ENCODE data around the gene CNTNAP4. TPM values are rescaled to one million over a fixed set of nuclear protein-coding genes. Genes with fewer than 3 reads are reported as not detected.

Gene CNTNAP4
- total and polyA plus RNA-seq, 2 donors = 0.16 to 10.9 TPM

DNA sequence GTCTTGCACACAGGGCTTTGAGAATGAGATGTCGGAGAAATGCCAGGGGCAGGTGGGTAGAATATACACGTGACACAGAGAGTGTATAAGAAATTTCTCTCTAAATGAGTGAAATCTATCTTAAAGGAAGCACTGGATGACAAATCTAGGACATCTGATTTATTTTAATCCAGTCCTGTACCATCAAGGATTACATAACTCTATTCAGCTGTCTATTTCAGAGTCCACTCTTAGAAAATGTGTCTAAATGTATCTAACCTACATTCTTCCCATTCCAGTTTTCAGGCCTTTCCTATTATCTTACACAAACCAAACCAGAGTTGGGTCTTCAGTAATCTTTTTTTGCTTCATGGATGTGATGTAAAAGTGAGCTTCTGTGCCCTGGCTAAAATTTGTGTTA lies 181.9 kb downstream of the CNTNAP4 start:
- WGBS = 70% methylated on average over 2 of the region's 2 CpGs
- Histone ChIP-seq H3K4me3 (ENCODE audit: low read depth, low read length) (no peak overlapping the region), H3K36me3 (ENCODE audit: insufficient read depth) (no peaks in the 10 kb centered on the region), H3K4me1 (ENCODE audit: insufficient read depth) (no peaks in the 10 kb centered on the region), H3K27ac (ENCODE audit: low read depth) (no peak overlapping the region)
- DNase-seq (ENCODE audit: extremely low spot score) = no peak

- H3K27ac ChIP-seq (ENCODE audit: low read depth) = no peak overlapping the region
- no peak overlapping the region for H3K4me3 ChIP-seq (ENCODE audit: low read depth, low read length)
- H3K4me1 ChIP-seq (ENCODE audit: insufficient read depth) = no peaks in the 10 kb centered on the region
- DNase-seq (ENCODE audit: extremely low spot score) = no peak
- WGBS = 78% methylated on average over 8 of the region's 8 CpGs
- H3K36me3 ChIP-seq (ENCODE audit: insufficient read depth) = no peaks in the 10 kb centered on the region
These were observed 184.6 kb downstream of the CNTNAP4 start for GRCh38 chr16:76461836-76462235.

GRCh38 chr16:76464955-76465620 lies 187.9 kb downstream of the CNTNAP4 start:
- Histone ChIP-seq H3K27ac (ENCODE audit: low read depth) (no peak overlapping the region), H3K4me1 (ENCODE audit: insufficient read depth) (no peaks in the 10 kb centered on the region), H3K4me3 (ENCODE audit: low read depth, low read length) (no peak overlapping the region), H3K36me3 (ENCODE audit: insufficient read depth) (peaks cover 2% of the 10 kb centered on the region)
- WGBS = 86% methylated on average over 3 of the region's 3 CpGs
- no peak for DNase-seq (ENCODE audit: extremely low spot score)

DNA sequence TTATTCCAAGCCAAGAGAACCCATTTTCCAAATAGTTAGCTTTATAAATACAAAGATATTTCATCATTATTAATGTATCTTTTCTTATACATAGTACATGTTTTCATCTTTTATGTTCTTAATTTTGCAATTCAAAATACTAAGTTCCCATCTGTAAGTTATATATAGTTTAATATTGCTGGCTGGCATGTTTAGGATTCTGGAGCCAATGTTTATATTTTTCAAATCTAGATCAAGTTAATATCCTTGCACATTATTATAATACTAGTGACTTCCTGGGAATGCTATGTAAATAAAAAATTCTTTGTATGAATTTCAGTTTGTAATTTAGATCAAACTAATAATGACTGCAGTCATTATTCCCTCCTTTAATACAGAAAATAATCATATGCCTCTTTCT lies 189.7 kb downstream of the CNTNAP4 start:
- no peaks in the 10 kb centered on the region for H3K4me1 ChIP-seq (ENCODE audit: insufficient read depth)
- no peak for DNase-seq (ENCODE audit: extremely low spot score)
- H3K36me3 ChIP-seq (ENCODE audit: insufficient read depth) = peaks cover 2% of the 10 kb centered on the region
- H3K27ac ChIP-seq (ENCODE audit: low read depth) = no peak overlapping the region
- no peak overlapping the region for H3K4me3 ChIP-seq (ENCODE audit: low read depth, low read length)

DNA sequence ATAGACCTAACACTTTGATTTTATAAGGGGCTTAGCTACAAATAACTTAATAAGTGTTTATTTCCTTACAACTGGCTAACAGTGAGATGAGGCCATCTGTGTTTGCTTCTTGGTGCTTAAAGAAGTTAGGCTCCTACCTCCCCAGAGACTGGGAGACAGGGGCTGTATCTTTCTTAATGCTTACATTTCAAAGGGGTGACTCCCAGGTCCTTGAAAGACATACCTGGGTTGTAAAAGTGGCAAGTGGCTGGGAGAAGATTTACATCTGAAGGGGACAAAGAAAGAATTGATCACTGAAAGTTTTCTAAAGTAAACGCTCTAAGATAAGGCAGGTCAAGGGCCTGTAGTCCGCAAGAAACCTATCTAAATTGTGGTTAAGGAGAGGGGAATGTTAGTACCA lies 196.8 kb downstream of the CNTNAP4 start:
- H3K4me1 ChIP-seq (ENCODE audit: insufficient read depth) = no peaks in the 10 kb centered on the region
- DNase-seq (ENCODE audit: extremely low spot score) = no peak
- 68% methylated on average over 2 of the region's 2 CpGs for WGBS

DNA sequence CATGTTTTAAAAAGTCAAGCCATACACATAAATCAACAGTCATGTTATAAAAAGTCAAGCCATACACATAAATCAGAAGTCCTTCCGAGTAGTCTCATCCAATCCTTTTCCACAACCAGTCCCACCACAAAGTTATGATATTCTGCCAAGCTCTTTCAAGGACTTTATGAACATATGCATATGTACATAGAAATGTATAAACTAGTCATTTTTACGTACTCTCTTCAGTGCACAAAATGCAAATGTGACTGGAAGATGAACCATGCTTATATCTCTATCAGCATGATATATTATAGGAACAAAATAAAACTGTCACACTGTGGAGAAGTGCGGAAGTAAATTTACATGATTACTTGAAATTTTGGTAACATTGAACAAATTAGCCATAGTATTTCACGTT lies 200.9 kb downstream of the CNTNAP4 start:
- Histone ChIP-seq H3K4me1 (ENCODE audit: insufficient read depth) (no peaks in the 10 kb centered on the region), H3K27ac (ENCODE audit: low read depth) (no peak overlapping the region), H3K4me3 (ENCODE audit: low read depth, low read length) (no peak overlapping the region), H3K36me3 (ENCODE audit: insufficient read depth) (no peaks in the 10 kb centered on the region)
- 53% methylated on average over 4 of the region's 4 CpGs for WGBS
- DNase-seq (ENCODE audit: extremely low spot score) = no peak

More for the DNA sequence above, 196.8 kb downstream of the CNTNAP4 start:
- Histone ChIP-seq H3K36me3 (ENCODE audit: insufficient read depth) (no peaks in the 10 kb centered on the region), H3K27ac (ENCODE audit: low read depth) (no peak overlapping the region), H3K4me3 (ENCODE audit: low read depth, low read length) (no peak overlapping the region)

GRCh38 chr16:76483307-76483909 lies 206.2 kb downstream of the CNTNAP4 start:
- Histone ChIP-seq H3K27ac (ENCODE audit: low read depth) (no peak overlapping the region), H3K36me3 (ENCODE audit: insufficient read depth) (no peaks in the 10 kb centered on the region), H3K4me1 (ENCODE audit: insufficient read depth) (no peaks in the 10 kb centered on the region), H3K4me3 (ENCODE audit: low read depth, low read length) (no peak overlapping the region)
- WGBS = 81% methylated on average over 8 of the region's 8 CpGs
- no peak for DNase-seq (ENCODE audit: extremely low spot score)

DNA sequence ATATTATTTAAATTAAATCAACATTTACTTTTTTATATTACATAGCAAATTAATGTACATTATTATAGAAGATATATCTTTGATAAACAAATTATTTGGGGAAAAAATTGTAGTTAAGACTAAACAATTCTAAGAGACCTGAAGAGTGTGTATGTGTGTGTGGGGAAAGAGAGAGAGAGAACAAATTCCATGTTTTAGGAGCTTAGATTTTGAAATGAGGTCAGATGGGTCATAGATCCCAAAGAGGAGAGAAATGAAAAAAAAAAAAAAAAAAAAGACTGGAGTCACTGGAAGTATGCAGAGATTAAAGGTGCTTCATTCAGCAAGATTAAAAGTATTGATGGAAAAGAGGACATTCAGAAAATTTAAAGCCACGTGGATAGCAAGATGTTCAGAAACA lies 206.8 kb downstream of the CNTNAP4 start:
- Histone ChIP-seq H3K4me1 (ENCODE audit: insufficient read depth) (no peaks in the 10 kb centered on the region), H3K4me3 (ENCODE audit: low read depth, low read length) (no peak overlapping the region), H3K27ac (ENCODE audit: low read depth) (no peak overlapping the region), H3K36me3 (ENCODE audit: insufficient read depth) (no peaks in the 10 kb centered on the region)
- WGBS = 66% methylated on average over 1 of the region's 1 CpG
- DNase-seq (ENCODE audit: extremely low spot score) = no peak

- Histone ChIP-seq H3K36me3 (ENCODE audit: insufficient read depth) (no peaks in the 10 kb centered on the region), H3K27ac (ENCODE audit: low read depth) (no peak overlapping the region), H3K4me3 (ENCODE audit: low read depth, low read length) (no peak overlapping the region), H3K4me1 (ENCODE audit: insufficient read depth) (no peaks in the 10 kb centered on the region)
- 88% methylated on average over 1 of the region's 1 CpG for WGBS
- no peak for DNase-seq (ENCODE audit: extremely low spot score)
These were observed 209.5 kb downstream of the CNTNAP4 start for GRCh38 chr16:76486740-76487139.

GRCh38 chr16:76487411-76488064 lies 210.3 kb downstream of the CNTNAP4 start:
- WGBS = 58% methylated on average over 6 of the region's 6 CpGs
- no peak overlapping the region for H3K27ac ChIP-seq (ENCODE audit: low read depth)
- DNase-seq (ENCODE audit: extremely low spot score) = no peak
- no peak overlapping the region for H3K4me3 ChIP-seq (ENCODE audit: low read depth, low read length)
- H3K36me3 ChIP-seq (ENCODE audit: insufficient read depth) = no peaks in the 10 kb centered on the region
- no peaks in the 10 kb centered on the region for H3K4me1 ChIP-seq (ENCODE audit: insufficient read depth)

- Histone ChIP-seq H3K27ac (ENCODE audit: low read depth) (no peak overlapping the region), H3K4me3 (ENCODE audit: low read depth, low read length) (no peak overlapping the region), H3K4me1 (ENCODE audit: insufficient read depth) (no peaks in the 10 kb centered on the region), H3K36me3 (ENCODE audit: insufficient read depth) (no peaks in the 10 kb centered on the region)
- 86% methylated on average over 5 of the region's 5 CpGs for WGBS
- no peak for DNase-seq (ENCODE audit: extremely low spot score)
These were observed 210.8 kb downstream of the CNTNAP4 start for GRCh38 chr16:76488065-76488417.

GRCh38 chr16:76490036-76490639 lies 212.9 kb downstream of the CNTNAP4 start:
- Histone ChIP-seq H3K27ac (ENCODE audit: low read depth) (no peak overlapping the region), H3K4me1 (ENCODE audit: insufficient read depth) (no peaks in the 10 kb centered on the region), H3K36me3 (ENCODE audit: insufficient read depth) (no peaks in the 10 kb centered on the region), H3K4me3 (ENCODE audit: low read depth, low read length) (no peak overlapping the region)
- DNase-seq (ENCODE audit: extremely low spot score) = no peak
- 36% methylated on average over 3 of the region's 3 CpGs for WGBS

DNA sequence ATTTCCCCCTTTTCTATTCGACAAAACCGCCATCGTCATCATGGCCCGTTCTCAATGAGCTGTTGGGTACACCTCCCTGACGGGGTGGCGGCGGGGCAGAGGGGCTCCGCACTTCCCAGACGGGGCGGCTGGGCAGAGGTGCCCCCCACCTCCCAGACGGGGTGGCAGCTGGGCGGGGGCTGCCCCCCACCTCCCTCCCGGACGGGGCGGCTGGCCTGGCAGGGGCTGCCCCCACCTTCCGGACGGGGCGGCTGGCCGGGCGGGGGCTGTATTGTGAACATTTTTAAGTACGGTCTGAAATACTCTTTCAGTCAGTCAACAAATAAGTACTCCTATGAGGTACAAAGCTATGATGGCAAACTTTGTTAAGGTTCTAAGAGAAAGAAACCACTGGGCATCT lies 222.8 kb downstream of the CNTNAP4 start:
- no peaks in the 10 kb centered on the region for H3K4me1 ChIP-seq (ENCODE audit: insufficient read depth)
- H3K27ac ChIP-seq (ENCODE audit: low read depth) = no peak overlapping the region
- no peak overlapping the region for H3K4me3 ChIP-seq (ENCODE audit: low read depth, low read length)
- 95% methylated on average over 21 of the region's 21 CpGs for WGBS
- no peaks in the 10 kb centered on the region for H3K36me3 ChIP-seq (ENCODE audit: insufficient read depth)
- DNase-seq (ENCODE audit: extremely low spot score) = no peak

- Histone ChIP-seq H3K4me1 (ENCODE audit: insufficient read depth) (no peaks in the 10 kb centered on the region), H3K27ac (ENCODE audit: low read depth) (no peak overlapping the region), H3K4me3 (ENCODE audit: low read depth, low read length) (no peak overlapping the region), H3K36me3 (ENCODE audit: insufficient read depth) (no peaks in the 10 kb centered on the region)
- no peak for DNase-seq (ENCODE audit: extremely low spot score)
- WGBS = 94% methylated on average over 8 of the region's 8 CpGs
These were observed 224.9 kb downstream of the CNTNAP4 start for GRCh38 chr16:76502063-76502462.
